Kidney (tissue), 14 donors: ENCODE data around the gene METTL13. TPM values are rescaled to one million over a fixed set of nuclear protein-coding genes. Genes with fewer than 3 reads are reported as not detected.

Source experiments
- DNase-seq, 5 donors: peaks; one replicate each; pipeline ENCODE4 v3.0.0-alpha.2; 2013 to 2020
- FAIRE-seq: peaks from 2 replicates; lab custom pipeline; 2012; peaks lifted over from hg19 to GRCh38; lab: Jason Lieb, UNC
- H3K27ac ChIP-seq, 2 donors: one replicate each; pipeline ENCODE4 v1.7.0; 2013; ENCODE audit warnings: low read depth in 2 of 2, low read length in 2 of 2, inconsistent platforms in 1 of 2
- H3K27me3 ChIP-seq: one replicate; pipeline ENCODE4 v1.7.1; 2013; ENCODE audit warnings: low read length, inconsistent platforms; ENCODE audit not compliant: control insufficient read depth, insufficient read depth
- H3K36me3 ChIP-seq, 3 donors: one replicate each; pipeline versions ENCODE4 v1.7.0 to v1.7.1; 2013; ENCODE audit warnings: low read length in 3 of 3, control low read depth in 1 of 3, inconsistent platforms in 1 of 3; ENCODE audit not compliant: insufficient read depth in 3 of 3, control insufficient read depth in 2 of 3
- H3K4me1 ChIP-seq, 3 donors: one replicate each; pipeline versions ENCODE4 v1.7.0 to v1.7.1; 2013; ENCODE audit warnings: low read length in 3 of 3, inconsistent platforms in 1 of 3, low read depth in 1 of 3; ENCODE audit not compliant: control insufficient read depth in 2 of 3, insufficient read depth in 2 of 3
- H3K4me3 ChIP-seq, 3 donors: one replicate each; pipeline versions ENCODE4 v1.7.0 to v1.8.1; 2013; ENCODE audit warnings: low read length in 3 of 3, control low read depth in 1 of 3, inconsistent platforms in 1 of 3
- H3K9ac ChIP-seq, 3 donors: one replicate each; pipeline versions ENCODE4 v1.7.0 to v1.7.1; 2013; ENCODE audit warnings: low read length in 3 of 3, control low read depth in 1 of 3, inconsistent platforms in 1 of 3
- H3K9me3 ChIP-seq, 3 donors: one replicate each; pipeline versions ENCODE4 v1.7.0 to v1.7.1; 2013; ENCODE audit warnings: low read length in 3 of 3, control low read depth in 1 of 3, inconsistent platforms in 1 of 3; ENCODE audit not compliant: control insufficient read depth in 2 of 3, insufficient read depth in 1 of 3
- intact Hi-C: fragments of 100-400 bp; cut with DNase I; formaldehyde crosslinking; loops from one replicate; pipeline ENCODE4 v1.11.1; 2022
- polyA plus RNA-seq: library from polyadenylated mRNA; stranded (reverse); fragments of 350-450 nt; fragmentation: Illumina TruSeq; extraction: RNeasy Lipid Tissue Mini Kit (QIAGEN cat#74804); gene quantifications from one replicate; pipeline ENCODE4 v1.2.3, GENCODE V29; 2014; ENCODE audit warnings: low read depth, low replicate concordance; ENCODE audit not compliant: insufficient read depth
- total RNA-seq: library from RNA; stranded (reverse); fragmentation: NEBNext Ultra II Directional; extraction: Animal tissue kit (Norgen Biotek cat#: 25700); gene quantifications from one replicate; pipeline ENCODE4 v1.2.1, GENCODE V29; 2021
- TF ChIP-seq, protein P1 (sequence below): IDR thresholded peaks from 3 replicates; pipeline ENCODE4 v1.5.1; 2012; ENCODE audit warnings: mild to moderate bottlenecking, moderate library complexity, borderline replicate concordance; ENCODE audit not compliant: insufficient read depth; ENCODE audit errors: extremely low read depth
- donor health status: control.
- donor health status: control.
- donor health status: control.
- donor health status: control.
- donor health status: control.
- donor health status: DM: yes; HTN: yes; CAD: no.
- donor health status: Normal renal cell carcinoma (clear cell type).

METTL13 gene
- total and polyA plus RNA-seq, 2 donors from 2014 or later = 24.5 to 29.0 TPM

DNA sequence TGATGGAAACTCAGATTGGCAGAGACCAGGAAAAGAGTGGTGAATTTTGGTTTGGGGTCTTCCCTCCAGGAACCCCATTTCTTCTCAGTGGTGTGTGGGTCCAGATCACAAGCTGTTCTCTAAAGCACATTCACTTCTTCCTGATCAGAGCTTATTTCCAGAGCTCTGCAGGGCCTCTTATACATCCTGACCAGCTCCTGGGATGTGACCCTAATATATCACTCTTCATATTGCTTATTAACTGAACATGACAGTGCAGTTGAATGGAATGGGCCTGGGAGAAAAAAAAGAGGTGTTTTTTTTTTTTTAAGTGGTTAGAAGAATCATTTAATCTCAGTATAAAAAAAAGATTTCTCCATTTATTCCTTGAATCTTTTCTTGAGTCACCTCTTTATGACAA lies 30.2 kb downstream of the METTL13 start:
- TF ChIP-seq, protein P1, sequence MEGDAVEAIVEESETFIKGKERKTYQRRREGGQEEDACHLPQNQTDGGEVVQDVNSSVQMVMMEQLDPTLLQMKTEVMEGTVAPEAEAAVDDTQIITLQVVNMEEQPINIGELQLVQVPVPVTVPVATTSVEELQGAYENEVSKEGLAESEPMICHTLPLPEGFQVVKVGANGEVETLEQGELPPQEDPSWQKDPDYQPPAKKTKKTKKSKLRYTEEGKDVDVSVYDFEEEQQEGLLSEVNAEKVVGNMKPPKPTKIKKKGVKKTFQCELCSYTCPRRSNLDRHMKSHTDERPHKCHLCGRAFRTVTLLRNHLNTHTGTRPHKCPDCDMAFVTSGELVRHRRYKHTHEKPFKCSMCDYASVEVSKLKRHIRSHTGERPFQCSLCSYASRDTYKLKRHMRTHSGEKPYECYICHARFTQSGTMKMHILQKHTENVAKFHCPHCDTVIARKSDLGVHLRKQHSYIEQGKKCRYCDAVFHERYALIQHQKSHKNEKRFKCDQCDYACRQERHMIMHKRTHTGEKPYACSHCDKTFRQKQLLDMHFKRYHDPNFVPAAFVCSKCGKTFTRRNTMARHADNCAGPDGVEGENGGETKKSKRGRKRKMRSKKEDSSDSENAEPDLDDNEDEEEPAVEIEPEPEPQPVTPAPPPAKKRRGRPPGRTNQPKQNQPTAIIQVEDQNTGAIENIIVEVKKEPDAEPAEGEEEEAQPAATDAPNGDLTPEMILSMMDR = no peak
- no peak overlapping the region for H3K9ac ChIP-seq
- no peaks in the 10 kb centered on the region for H3K27me3 ChIP-seq
- no peak overlapping the region for H3K27ac ChIP-seq
- no peaks in the 10 kb centered on the region for H3K9me3 ChIP-seq
- DNase-seq (no peak), FAIRE-seq (no peak)
- H3K36me3 ChIP-seq = no peaks in the 10 kb centered on the region
- H3K4me1 ChIP-seq = no peaks in the 10 kb centered on the region
- H3K4me3 ChIP-seq = no peak overlapping the region
- intact Hi-C loops = no loop called here

DNA sequence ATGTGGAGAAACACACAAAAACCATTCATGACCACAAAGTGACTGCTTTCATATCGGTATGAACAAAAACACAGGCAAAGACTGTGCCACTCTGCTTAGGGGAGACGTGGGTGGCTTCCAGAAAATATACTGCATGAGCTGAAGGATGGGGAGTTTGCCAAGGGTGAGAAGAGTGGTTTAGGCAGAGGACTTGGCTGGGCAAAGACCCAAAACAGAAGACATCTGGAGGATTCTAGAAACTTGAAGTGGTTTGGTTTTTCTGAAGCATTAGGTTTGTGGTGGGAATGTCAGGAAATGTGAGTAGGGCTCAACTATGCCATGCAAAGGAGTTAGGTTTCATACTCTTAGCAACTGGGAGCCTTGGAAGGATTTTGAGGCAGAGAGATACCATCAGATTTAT lies 33.2 kb downstream of the METTL13 start:
- Histone ChIP-seq H3K4me3 (no peak overlapping the region), H3K9ac (no peak overlapping the region), H3K27ac (no peak overlapping the region), H3K9me3 (no peaks in the 10 kb centered on the region), H3K4me1 (no peaks in the 10 kb centered on the region), H3K27me3 (no peaks in the 10 kb centered on the region), H3K36me3 (no peaks in the 10 kb centered on the region)
- TF ChIP-seq, protein P1 = no peak
- FAIRE-seq = no peak
- intact Hi-C loops = no loop called here
- DNase-seq = no peak

DNA sequence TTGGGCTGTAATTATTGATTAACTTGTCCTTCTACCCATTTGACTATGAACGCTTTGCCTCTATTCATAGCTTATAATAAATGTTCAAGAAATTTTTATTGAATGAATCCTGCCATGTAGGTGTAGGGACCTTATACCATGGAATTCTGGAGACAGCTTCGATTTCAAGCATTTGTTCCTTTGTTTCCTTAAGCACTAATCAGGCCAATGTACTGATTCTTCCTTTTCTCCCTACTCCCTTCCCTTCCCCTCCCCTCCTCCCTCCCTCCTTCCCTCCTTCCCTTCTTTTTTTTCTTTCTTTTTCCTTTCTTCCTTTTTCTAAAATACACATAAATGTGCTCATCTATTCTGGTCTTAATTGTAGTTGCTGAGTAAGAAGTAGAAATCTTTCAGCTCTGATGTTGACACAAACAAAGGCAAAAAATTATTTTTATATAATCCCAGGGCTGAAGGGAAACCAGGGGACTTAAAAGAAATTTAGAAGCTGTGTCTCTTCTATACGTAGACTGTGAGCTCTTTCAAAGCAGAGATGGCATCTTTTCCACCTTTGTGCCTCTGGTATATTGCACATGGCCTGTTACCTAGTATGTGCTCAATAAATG lies 34.9 kb downstream of the METTL13 start:
- intact Hi-C loops = no loop called here
- Histone ChIP-seq H3K9ac (no peak overlapping the region), H3K4me3 (no peak overlapping the region), H3K27me3 (no peaks in the 10 kb centered on the region), H3K36me3 (no peaks in the 10 kb centered on the region), H3K27ac (no peak overlapping the region), H3K9me3 (no peaks in the 10 kb centered on the region), H3K4me1 (no peaks in the 10 kb centered on the region)
- TF ChIP-seq, protein P1 = no peak
- FAIRE-seq = no peak
- no peak for DNase-seq
